Stimulated activated CD8-positive, alpha-beta memory T cell treated with anti-CD3 and anti-CD28 coated beads, Interleukin-7, amount 100 ng/mL, for 1 hour (primary cell): Measurements from ENCODE around the gene BLOC1S6.
"Not testable (repeated sequence)": the region's sequence is repeated elsewhere in the genome, so short reads cannot be mapped to it uniquely, and the experiment has no call there.

Source experiments
- DNase-seq, 2 donors: peaks; one replicate each; pipeline ENCODE4 v3.0.0-alpha.2; 2020; ENCODE audit warnings: low read depth in 2 of 2

Gene BLOC1S6

DNA sequence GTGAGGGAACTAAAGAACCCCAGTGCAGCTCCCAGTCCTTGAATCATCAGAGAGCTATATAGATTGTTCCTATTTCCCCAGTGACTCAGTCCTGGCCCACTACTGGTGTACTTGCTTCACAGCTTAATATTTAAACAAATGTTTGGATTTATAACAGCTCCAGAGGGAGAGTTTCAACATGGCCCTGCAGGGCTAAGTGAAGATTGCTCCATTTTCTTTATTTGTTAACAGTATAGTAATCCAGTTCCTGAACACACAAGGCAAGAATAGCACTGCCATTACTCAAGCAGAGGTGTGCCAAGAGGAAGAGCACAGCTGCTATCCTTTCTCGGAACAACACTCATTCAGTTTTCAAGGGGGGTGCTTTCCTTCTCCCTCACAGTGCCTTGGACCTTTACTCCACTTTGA lies 54.2 kb downstream of the BLOC1S6 start:
- no peak for DNase-seq

DNA sequence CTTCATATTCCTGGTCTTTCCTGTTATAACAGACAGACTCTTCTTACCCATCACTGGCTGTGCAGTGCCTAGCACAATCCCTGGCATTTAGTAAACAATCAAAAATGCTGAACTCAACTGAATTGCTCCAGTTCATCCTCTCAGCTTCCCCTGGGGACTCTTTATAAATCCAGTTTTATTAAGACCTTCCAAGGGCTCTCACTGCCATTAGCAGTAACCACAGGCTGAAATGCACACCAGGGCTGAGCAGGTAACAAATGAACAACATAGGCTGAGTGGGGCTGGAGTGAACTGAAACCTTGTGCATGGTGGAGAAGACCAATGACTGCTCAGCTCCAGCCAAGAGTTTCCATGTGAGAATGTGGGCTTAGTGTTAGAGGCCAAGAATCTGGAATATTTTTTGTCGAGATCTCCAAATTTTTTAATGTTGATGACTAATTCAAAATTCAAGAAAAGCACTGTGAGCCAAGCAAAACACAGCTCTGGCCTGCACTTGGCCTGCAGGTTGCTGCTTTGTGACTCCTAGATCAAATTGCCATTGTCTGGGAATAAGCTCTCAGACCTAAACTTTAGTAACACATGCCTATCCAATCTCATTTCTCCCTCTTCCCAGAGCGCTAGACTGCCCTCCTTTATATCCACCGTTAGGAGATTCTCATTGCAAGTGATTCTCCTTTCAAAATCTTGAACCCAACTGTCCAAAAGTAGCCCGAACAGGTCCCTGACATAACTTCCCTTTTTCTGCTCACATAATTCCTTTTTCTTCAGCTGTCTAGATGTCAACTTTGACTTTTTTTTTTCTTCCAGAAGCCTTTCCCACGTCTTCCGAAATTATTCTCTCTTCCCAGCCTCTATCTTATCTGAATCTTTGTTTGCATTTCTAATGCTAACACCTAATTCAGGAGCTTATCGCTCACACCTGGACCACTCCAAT lies 55.1 kb downstream of the BLOC1S6 start:
- DNase-seq: no peak

DNA sequence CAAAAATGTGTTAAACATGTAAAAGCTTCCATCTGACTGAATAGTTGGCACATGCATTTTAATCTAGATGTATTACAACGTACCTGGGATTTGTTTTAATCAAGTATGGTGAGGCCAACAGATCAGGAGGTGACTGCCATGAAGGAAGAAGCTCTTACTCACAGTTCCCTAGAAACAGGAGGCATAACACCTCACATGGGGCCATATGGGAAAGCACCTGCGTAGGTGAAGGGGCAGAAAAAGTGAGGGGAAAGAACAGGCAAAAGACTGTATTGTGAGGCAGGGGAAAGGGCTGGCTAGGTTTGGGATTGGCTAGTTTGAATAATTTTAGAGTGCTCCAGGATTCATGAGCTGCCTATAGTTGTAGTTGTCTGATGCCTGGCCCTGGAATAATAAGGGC lies 57.3 kb downstream of the BLOC1S6 start:
- no peak for DNase-seq

DNA sequence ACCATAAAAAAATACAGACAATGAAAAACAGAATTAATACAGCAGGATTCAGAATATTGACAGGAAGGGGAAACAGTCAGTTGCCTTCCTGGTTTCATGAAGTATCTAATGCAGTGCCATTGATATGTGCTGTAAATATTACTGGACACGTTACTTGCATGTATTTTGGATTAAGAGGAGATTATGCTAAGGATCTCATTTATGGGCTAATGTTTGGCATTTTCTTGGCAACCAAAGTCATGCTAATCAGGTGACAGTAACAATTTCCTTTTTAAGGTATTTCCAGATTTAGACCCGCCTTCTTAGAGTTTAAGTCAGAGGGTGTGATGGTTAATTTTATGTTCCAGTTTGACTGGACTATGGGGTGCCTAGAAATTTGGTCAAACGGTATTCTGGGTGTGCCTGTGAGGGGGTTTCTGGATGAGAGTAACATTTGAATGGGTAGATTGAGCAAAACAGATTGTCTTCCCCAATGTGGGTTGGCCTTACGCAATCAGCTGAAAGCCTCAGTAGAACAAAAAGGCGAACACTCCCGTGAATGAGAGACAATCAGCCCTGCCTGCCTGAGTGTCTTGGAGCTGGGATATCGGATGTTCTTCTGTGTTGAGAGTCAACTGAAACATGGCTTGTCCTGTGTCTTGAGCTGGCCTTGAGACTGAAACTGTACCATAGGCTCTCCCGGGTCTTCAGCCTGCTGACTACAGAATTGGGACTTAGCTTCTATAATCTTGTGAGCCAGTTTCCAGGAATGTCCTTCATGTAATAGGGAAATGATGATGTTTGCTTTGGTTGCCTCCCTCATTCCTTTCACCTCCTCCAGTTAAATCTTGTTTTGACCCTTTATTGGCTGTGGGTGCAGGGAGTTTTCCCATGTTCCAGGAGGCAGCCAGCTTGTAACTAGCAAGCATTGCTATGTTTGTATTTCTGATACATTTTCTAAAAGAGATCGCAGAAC lies 58.1 kb downstream of the BLOC1S6 start:
- DNase-seq: no peak

DNA sequence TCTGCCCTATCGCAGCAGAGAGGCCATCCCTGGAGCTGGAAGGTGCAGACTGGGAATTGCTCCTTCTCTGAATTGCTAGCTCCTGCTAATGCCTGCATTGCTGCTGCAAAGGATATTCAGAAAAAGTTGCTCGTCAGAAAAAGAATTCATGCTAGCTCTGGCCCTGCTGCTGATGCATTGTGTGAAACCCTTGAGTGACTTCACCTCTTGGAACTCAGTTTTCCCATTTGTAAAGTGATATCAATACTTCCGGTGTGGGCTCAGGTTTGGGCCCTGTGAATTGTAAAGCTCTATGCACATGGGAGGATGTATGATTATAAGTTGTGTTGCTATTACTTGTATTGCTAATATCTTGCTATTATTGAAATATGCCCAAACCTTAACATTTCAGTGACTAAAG lies 59.0 kb downstream of the BLOC1S6 start:
- DNase-seq: no peak

DNA sequence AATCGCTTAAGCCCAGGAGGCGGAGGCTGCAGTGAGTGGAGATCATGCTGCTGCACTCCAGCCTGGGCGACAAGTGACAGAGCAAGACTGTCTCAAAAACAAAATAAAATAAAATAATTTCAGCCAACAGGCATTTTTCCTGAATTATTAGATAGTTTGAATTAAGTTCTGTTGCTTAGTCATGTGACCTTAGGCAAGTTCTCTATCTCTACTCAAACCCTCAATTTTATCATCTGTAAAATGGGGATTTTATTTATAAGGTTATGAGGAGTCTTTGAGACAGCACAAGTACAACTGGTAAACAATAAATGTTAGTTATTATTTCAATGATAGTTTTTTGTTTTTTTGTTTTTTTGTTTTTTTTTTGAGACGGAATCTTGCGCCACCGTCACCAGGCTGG lies 60.6 kb downstream of the BLOC1S6 start:
- no peak for DNase-seq

DNA sequence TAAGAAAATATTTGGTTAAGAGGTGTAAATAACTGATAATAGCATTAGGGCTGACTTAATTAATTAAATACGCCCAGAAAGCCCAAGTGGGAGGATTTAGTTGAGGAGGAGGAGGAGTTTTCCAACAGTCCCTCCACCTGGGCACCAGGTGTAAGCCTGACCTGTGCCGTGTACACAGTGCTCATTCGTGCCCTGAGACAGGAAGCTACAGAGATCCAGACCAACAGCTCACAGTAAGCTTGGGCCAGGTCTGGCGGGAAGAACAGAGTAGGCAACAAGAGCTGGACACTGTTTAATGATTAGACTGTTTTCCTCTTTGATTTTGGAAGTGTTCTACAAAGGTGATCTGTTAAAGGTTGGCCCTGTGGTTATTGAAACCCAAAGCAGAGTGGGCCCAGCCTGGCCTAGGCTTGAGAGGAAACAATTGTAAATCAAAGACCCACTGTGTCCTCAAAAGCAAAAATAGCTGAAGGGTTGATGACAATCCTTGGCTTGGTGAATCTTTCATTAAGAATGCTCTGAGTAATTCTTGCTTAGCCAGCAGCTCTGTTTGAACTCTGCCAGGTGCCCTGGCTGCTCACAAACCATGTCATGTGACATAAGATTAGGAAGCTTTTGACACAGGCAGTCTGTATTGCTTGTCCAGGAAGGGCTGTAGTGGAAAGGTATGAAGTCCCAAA lies 61.5 kb downstream of the BLOC1S6 start:
- no peak for DNase-seq

DNA sequence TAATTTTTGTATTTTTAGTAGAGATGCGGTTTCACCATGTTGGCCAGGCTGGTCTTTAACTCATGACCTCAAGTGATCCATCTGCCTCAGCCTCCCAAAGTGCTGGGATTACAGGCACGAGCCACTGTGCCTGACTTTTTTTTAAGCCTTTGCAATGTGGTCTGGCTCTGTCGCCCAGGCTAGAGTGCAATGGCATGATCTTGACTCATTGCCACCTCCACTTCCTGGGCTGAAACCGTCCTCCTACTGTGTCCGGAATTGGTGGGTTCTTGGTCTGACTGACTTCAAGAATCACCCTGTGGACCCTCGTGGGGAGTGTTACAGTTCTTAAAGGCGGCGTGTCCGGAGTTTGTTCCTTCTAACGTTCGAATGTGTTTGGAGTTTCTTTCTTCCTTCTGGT lies 62.8 kb downstream of the BLOC1S6 start:
- DNase-seq: not testable (repeated sequence)

DNA sequence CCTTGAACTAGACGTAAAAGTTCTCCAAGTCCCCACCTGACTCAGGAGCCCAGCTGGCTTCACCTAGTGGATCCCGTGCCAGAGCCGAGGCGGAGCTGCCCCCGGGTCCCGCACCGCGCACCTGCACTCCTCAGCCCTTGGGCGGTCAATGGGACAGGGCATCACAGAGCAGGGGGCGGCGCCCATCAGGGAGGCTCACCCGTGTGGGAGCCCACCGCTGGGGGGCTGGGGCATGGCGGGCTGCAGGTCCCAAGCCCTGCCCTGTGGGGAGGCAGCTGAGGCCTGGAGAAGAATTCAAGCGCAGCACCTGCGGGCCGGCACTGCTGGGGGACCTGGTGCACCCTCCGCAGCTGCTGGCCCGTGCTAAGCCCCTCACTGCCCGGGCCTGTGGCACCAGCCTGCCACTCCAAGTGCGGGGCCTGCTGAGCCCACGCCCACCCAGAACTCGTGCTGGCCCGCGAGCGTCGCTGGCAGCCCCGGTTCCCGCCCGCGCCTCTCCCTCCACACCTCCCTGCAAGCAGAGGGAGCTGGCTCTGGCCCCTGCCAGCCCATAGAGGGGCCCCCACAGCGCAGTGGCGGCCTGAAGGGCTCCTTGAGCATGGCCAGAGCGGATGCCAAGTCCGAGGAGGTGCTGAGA lies 63.8 kb downstream of the BLOC1S6 start:
- no peak for DNase-seq

DNA sequence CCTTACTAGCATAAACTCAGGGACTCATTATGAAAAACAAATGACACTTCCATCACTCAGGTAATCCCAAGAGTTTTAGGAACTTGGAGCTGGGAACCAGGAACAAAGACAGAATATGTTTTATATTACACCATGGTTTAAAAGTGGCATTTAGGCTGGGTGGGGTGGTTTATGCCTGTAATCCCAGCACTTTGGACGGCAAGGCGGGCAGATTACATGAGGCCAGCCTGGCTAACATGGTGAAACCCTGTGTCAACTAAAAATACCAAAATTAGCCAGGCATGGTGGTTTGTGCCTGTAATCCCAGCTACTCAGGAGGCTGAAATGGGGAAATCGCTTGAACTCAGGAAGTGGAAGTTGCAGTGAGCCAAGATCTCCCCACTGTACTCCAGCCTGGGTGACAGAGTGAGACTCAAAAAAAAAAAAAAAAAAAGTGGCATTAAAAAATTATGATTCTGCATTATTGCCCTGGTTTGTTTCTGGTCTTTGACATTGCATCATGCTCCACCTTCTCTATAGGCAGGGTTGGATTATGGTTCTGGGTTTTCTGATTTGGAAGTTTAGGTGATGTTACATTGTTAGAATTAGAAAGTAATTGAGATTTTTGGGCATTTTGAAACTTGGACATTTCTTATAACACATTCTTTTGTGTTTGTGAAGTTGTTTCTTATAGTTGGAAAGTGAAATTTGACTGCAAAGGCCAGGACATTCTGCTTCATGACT lies 66.7 kb downstream of the BLOC1S6 start:
- no peak for DNase-seq

DNA sequence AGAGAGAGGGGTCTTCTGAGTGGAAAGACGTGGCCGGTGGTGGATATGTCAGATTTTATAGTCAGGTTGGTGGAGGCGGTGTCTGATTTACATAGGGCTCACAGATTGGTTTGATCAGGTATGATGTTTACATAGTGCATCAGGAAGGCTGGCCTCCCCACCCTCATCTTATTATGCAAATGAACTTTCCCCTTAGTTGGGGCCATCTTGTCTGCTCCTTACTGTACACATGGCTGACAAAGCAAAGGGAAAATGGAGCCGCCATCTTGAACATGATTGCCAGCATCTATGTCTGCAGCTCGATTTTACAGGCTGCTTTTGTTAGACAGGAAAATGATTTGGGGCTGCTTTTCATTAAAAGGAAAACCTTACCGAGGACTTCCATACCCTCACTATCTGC lies 67.6 kb downstream of the BLOC1S6 start:
- no peak for DNase-seq

DNA sequence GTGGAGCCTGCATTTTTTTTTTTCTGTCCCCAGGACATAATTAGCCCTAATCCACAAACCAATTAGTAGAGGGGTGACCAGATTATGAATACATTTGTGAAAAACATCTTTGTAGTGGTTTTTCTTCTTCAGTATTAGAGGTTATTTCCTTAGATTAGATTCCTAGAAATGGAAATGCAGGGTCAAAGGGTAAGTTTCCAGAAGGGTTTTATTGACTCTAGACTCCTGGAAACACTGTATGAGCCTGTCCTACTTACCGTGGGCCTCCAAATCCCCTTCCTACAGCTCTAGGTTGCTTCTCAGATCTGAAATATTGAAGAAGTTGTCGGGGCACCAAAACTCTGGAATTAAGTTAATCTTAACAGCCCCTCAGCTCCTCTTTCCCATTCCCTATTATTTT lies 70.1 kb downstream of the BLOC1S6 start:
- no peak for DNase-seq

DNA sequence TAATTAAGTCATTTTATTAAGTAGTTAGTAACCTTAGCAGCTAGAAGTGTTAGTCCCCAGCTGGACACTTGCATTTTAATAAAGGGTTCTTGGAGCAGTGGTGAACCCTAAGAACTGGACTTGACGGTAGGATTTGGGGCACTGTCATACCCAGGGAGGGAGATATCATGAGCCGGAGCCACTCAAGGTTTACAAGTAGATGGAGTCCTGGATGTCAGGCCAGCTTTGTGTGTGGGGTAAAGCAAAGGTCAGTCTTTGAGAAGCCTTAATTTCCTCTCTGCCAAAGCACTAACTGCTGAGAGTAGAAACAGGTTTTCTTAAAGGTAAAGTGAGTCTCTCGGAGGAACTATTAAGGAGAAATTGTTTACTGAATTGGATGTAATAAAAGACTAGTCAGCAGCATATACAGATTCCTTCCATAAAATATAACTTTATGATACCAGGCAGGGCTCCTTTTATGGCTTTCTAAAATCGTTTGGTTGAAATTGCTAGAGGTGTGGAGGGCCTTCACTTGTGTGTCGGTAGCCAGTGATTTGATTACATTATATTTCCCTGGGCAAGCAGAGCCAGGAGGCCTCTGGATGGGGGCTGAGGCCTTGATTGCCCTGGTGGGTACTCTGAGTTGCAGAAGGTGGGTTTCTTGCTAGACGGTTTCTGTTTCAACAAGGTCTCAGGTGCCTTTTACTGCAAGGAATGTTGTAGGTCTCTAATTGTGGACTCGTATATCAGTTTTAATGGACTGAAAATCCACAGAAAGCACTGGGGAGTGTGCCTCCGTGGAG lies 70.8 kb downstream of the BLOC1S6 start:
- no peak for DNase-seq
